PC-9 (cell line): Measurements from ENCODE around the gene SUPT5H. TPM values are rescaled to one million over a fixed set of nuclear protein-coding genes. Genes with fewer than 3 reads are reported as not detected.

Experiments used
- BruUV-seq: library from RNA; stranded (reverse); fragments of 400-500 nt; replicated peaks from 2 replicates; lab custom pipeline; 2021; lab: Mats Ljungman, UMichigan
- CTCF ChIA-PET: fragments of 300-600 bp; sonication (Branson Sonifier 250); formaldehyde crosslinking; loops from one replicate; lab custom pipeline; 2022; ENCODE audit warnings: antibody characterized with exemption; lab: Charles Lee
- POLR2A ChIA-PET: fragments of 300-600 bp; sonication (Branson Sonifier 250); formaldehyde crosslinking; loops from one replicate; lab custom pipeline; 2022; ENCODE audit warnings: antibody characterized with exemption; ENCODE audit not compliant: unreplicated experiment; lab: Charles Lee
- DNase-seq, 2 experiments: peaks; one replicate each; pipeline versions ENCODE4 v3.0.0 to v3.0.0-alpha.2; 2015 to 2022; ENCODE audit warnings: mixed read lengths in 1 of 2
- H2AFZ ChIP-seq: fragments of 200-600 bp; sonication (generic); 2 replicates; pipeline ENCODE4 v1.8.1; 2017; ENCODE audit warnings: antibody characterized with exemption
- H3F3A ChIP-seq: fragments of 200-600 bp; sonication (generic); 2 replicates; pipeline ENCODE4 v1.8.1; 2017; ENCODE audit warnings: antibody characterized with exemption, mild to moderate bottlenecking, low read depth; ENCODE audit not compliant: insufficient read depth
- H3K27ac ChIP-seq: fragments of 200-600 bp; sonication (generic); 2 replicates; pipeline ENCODE4 v1.6.1; 2016; ENCODE audit warnings: mixed run types
- H3K27me3 ChIP-seq: fragments of 200-600 bp; sonication (generic); 2 replicates; pipeline ENCODE4 v1.6.1; 2016; ENCODE audit warnings: low read depth, mixed run types; ENCODE audit not compliant: insufficient read depth
- H3K36me3 ChIP-seq: fragments of 200-600 bp; sonication (generic); 2 replicates; pipeline ENCODE4 v1.6.1; 2016; ENCODE audit warnings: low read depth, mixed run types
- H3K4me1 ChIP-seq: fragments of 200-600 bp; sonication (generic); replicated peaks from 2 replicates; pipeline ENCODE4 v1.6.1; 2016; ENCODE audit warnings: mixed run types; ENCODE audit not compliant: insufficient read depth
- H3K4me2 ChIP-seq: fragments of 200-600 bp; sonication (generic); 2 replicates; pipeline ENCODE4 v1.6.1; 2017; ENCODE audit warnings: mixed run types
- H3K4me3 ChIP-seq: fragments of 200-600 bp; sonication (generic); 2 replicates; pipeline ENCODE4 v1.6.1; 2016; ENCODE audit warnings: mixed run types
- H3K79me2 ChIP-seq: fragments of 200-600 bp; sonication (generic); 2 replicates; pipeline ENCODE4 v1.6.1; 2017; ENCODE audit warnings: low read depth, mixed run types
- H3K9me2 ChIP-seq: fragments of 200-600 bp; sonication (generic); 2 replicates; pipeline ENCODE4 v1.8.1; 2017; ENCODE audit warnings: mild to moderate bottlenecking; ENCODE audit not compliant: insufficient read depth
- H3K9me3 ChIP-seq: fragments of 200-600 bp; sonication (generic); 2 replicates; pipeline ENCODE4 v1.8.1; 2016; ENCODE audit warnings: low read depth; ENCODE audit not compliant: insufficient read depth
- H4K20me1 ChIP-seq: fragments of 200-600 bp; sonication (generic); 2 replicates; pipeline ENCODE4 v1.8.1; 2017; ENCODE audit not compliant: insufficient read depth
- EZH2 ChIP-seq: fragments of 200-600 bp; sonication (generic); IDR thresholded peaks from 2 replicates; pipeline ENCODE4 v1.8.0; 2017; ENCODE audit warnings: antibody characterized with exemption, low read depth
- intact Hi-C: fragments of 100-400 bp; cut with micrococcal nuclease; formaldehyde crosslinking; loops from one replicate; pipeline ENCODE4 v1.10.0; 2022; ENCODE audit not compliant: unreplicated experiment
- microRNA-seq: library from miRNA; unstranded; fragments of <30 nt; microRNA quantifications from one replicate; pipeline ENCODE4 v1.2.0, GENCODE V29; 2021; ENCODE audit warnings: borderline number of aligned reads, borderline replicate concordance
- total RNA-seq: library from RNA; stranded (reverse); gene quantifications from 2 replicates; pipeline ENCODE4 v1.2.3, GENCODE V29; 2021
- TF ChIP-seq, protein P1 (sequence below): fragments of 200-600 bp; sonication (generic); conservative IDR thresholded peaks from 2 replicates; pipeline ENCODE4 v1.6.1; 2017; ENCODE audit warnings: mixed run types, antibody characterized with exemption, mild to moderate bottlenecking, moderate library complexity

The SUPT5H gene
- total RNA-seq, 1 experiment from 2014 or later: 118 TPM

GRCh38 chr19:39520541-39521484 lies 75.4 kb downstream of the SUPT5H start:
- TF ChIP-seq, protein P1, sequence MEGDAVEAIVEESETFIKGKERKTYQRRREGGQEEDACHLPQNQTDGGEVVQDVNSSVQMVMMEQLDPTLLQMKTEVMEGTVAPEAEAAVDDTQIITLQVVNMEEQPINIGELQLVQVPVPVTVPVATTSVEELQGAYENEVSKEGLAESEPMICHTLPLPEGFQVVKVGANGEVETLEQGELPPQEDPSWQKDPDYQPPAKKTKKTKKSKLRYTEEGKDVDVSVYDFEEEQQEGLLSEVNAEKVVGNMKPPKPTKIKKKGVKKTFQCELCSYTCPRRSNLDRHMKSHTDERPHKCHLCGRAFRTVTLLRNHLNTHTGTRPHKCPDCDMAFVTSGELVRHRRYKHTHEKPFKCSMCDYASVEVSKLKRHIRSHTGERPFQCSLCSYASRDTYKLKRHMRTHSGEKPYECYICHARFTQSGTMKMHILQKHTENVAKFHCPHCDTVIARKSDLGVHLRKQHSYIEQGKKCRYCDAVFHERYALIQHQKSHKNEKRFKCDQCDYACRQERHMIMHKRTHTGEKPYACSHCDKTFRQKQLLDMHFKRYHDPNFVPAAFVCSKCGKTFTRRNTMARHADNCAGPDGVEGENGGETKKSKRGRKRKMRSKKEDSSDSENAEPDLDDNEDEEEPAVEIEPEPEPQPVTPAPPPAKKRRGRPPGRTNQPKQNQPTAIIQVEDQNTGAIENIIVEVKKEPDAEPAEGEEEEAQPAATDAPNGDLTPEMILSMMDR: no peak
- no peak for TF ChIP-seq EZH2
- CTCF ChIA-PET: no interaction called here
- peaks cover 3% of the 10 kb centered on the region; the same call in 1 of the 2 replicates for H3K27me3 ChIP-seq
- POLR2A ChIA-PET: no interaction called here
- H3F3A ChIP-seq: peaks cover 4% of the 10 kb centered on the region; the same call in 1 of the 2 replicates
- H3K4me1 ChIP-seq: no peaks in the 10 kb centered on the region
- H3K4me3 ChIP-seq: no peak overlapping the region
- H3K9me3 ChIP-seq: no peaks in the 10 kb centered on the region
- no peak for DNase-seq
- no TSS peak for BruUV-seq
- no peak overlapping the region for H2AFZ ChIP-seq
- H3K9me2 ChIP-seq: no peaks in the 10 kb centered on the region
- H3K27ac ChIP-seq: no peak overlapping the region
- intact Hi-C loops: no loop called here
- H3K79me2 ChIP-seq: no peaks in the 10 kb centered on the region
- H3K4me2 ChIP-seq: no peak overlapping the region
- H3K36me3 ChIP-seq: no peaks in the 10 kb centered on the region
- no peaks in the 10 kb centered on the region for H4K20me1 ChIP-seq

DNA sequence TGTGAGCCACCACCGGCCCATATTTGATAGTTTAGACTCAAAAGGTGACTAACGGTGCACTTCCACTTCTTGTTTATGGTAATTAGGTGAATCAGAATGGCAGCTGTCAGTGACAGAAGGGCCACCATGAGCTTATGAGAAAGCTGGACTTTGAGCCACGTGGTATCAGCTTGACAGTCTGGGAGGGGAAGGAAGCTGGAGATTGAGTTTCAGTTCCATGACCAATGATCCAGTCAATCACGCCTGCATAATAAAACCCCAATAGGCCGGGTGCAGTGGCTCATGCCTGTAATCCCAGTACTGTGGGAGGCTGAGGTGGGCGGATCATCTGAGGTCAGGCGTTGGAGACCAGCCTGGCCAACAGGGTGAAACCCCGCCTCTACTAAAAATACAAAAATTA lies 79.1 kb downstream of the SUPT5H start:
- H3K4me3 ChIP-seq: no peak overlapping the region
- intact Hi-C loops: no loop called here
- H2AFZ ChIP-seq: no peak overlapping the region
- H3K9me2 ChIP-seq: no peaks in the 10 kb centered on the region
- H3K4me2 ChIP-seq: no peak overlapping the region
- no peaks in the 10 kb centered on the region for H3K9me3 ChIP-seq
- no peaks in the 10 kb centered on the region for H3K4me1 ChIP-seq
- POLR2A ChIA-PET: interaction anchor here (0.7 kb wide), 1 partner anchor 41 kb away, joined by 3 read pairs; no protein-coding TSS in a partner anchor
- no peaks in the 10 kb centered on the region for H3K36me3 ChIP-seq
- no peak for DNase-seq
- H3K79me2 ChIP-seq: no peaks in the 10 kb centered on the region
- no TSS peak for BruUV-seq
- no peaks in the 10 kb centered on the region for H4K20me1 ChIP-seq
- H3F3A ChIP-seq: no peaks in the 10 kb centered on the region
- no peak for TF ChIP-seq EZH2
- TF ChIP-seq, protein P1: no peak
- CTCF ChIA-PET: interaction anchor here (0.7 kb wide), 1 partner anchor 15 kb away, joined by 5 read pairs; no protein-coding TSS in a partner anchor
- H3K27ac ChIP-seq: no peak overlapping the region
- H3K27me3 ChIP-seq: no peaks in the 10 kb centered on the region

DNA sequence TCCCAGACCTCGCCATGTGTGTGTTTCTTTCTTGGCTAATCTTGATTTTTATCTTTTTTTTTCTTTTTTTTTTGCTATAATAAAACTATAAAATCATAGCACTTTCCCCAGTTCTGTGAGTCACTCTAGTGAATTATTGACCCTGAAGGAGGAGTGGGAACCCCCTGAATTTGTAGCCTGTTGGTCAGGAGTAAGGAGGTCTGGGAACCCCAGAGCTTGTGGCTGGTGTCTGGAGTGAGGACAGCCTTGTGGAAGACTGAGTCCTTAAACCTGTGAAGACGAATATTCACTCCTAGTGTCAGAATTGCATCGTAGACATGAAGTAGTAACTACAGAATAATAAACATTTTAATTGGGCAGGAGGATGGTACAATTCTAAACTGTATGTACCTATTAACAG lies 79.8 kb downstream of the SUPT5H start:
- TF ChIP-seq, protein P1: no peak
- TF ChIP-seq EZH2: no peak
- intact Hi-C loops: no loop called here
- ChIA-PET POLR2A (no interaction called here), CTCF (interaction anchor here (0.5 kb wide), 1 partner anchor 251 kb away, joined by 5 read pairs; no protein-coding TSS in a partner anchor)
- H3K4me2 ChIP-seq: no peak overlapping the region
- H2AFZ ChIP-seq: no peak overlapping the region
- H3K36me3 ChIP-seq: no peaks in the 10 kb centered on the region
- H3K27ac ChIP-seq: no peak overlapping the region
- H4K20me1 ChIP-seq: no peaks in the 10 kb centered on the region
- no peaks in the 10 kb centered on the region for H3K9me3 ChIP-seq
- no peaks in the 10 kb centered on the region for H3K9me2 ChIP-seq
- no peaks in the 10 kb centered on the region for H3K27me3 ChIP-seq
- BruUV-seq: no TSS peak
- H3K4me3 ChIP-seq: no peak overlapping the region
- no peaks in the 10 kb centered on the region for H3F3A ChIP-seq
- no peaks in the 10 kb centered on the region for H3K4me1 ChIP-seq
- no peak for DNase-seq
- no peaks in the 10 kb centered on the region for H3K79me2 ChIP-seq

Small RNA genes within 50 kb of the gene (microRNA-seq; reads per million reads assigned to microRNA genes)
- not detected for gene MIR4530

Other genes with a start within 250 kb of the SUPT5H start
- 22.7 and 23.2 TPM in 2 replicates for gene NCCRP1, start 248.6 kb upstream of the SUPT5H start, total RNA-seq
- gene SYCN, start 241.3 kb upstream of the SUPT5H start, total RNA-seq: not detected in 2 replicates
- not detected in 2 replicates for gene IFNL3, start 200.6 kb upstream of the SUPT5H start, total RNA-seq
- not detected in 2 replicates for gene IFNL4, start 196.7 kb upstream of the SUPT5H start, total RNA-seq
- gene IFNL2, start 177.2 kb upstream of the SUPT5H start, total RNA-seq: not detected in 2 replicates
- not detected in 2 replicates for gene IFNL1, start 149.2 kb upstream of the SUPT5H start, total RNA-seq
- gene LRFN1, start 124.7 kb upstream of the SUPT5H start, total RNA-seq: 2.3 and 4.0 TPM in 2 replicates
- gene GMFG, start 109.5 kb upstream of the SUPT5H start, total RNA-seq: 0.78 TPM in 1 of 2 replicates, not detected in the other
- 152 and 163 TPM in 2 replicates for gene SAMD4B, start 103.2 kb upstream of the SUPT5H start, total RNA-seq
- gene PAF1, start 54.5 kb upstream of the SUPT5H start, total RNA-seq: 54.3 and 61.1 TPM in 2 replicates
- gene MED29, start 54.2 kb upstream of the SUPT5H start, total RNA-seq: 18.6 and 30.9 TPM in 2 replicates
- gene ZFP36, start 38.7 kb upstream of the SUPT5H start, total RNA-seq: 31.0 and 36.3 TPM in 2 replicates
- 26.1 and 32.1 TPM in 2 replicates for gene PLEKHG2, start 32.9 kb upstream of the SUPT5H start, total RNA-seq
- gene RPS16, start 9.6 kb upstream of the SUPT5H start, total RNA-seq: 2,510 and 2,860 TPM in 2 replicates
- gene TIMM50, start 35.3 kb downstream of the SUPT5H start, total RNA-seq: 85.5 and 95.9 TPM in 2 replicates
- 1.4 and 3.6 TPM in 2 replicates for gene DLL3, start 53.4 kb downstream of the SUPT5H start, total RNA-seq
- 0.35 TPM in 1 of 2 replicates, not detected in the other for gene SELENOV, start 69.6 kb downstream of the SUPT5H start, total RNA-seq
- 2.3 and 3.4 TPM in 2 replicates for gene EID2B, start 87.3 kb downstream of the SUPT5H start, total RNA-seq
- gene EID2, start 94.6 kb downstream of the SUPT5H start, total RNA-seq: 14.6 TPM in 2 replicates
- gene LGALS13, start 156.9 kb downstream of the SUPT5H start, total RNA-seq: not detected in 2 replicates
- not detected in 2 replicates for gene LGALS16, start 210.3 kb downstream of the SUPT5H start, total RNA-seq